HepG2 (cell line): ENCODE measurements around the gene CTSZ. TPM values are rescaled to one million over a fixed set of nuclear protein-coding genes. Genes with fewer than 3 reads are reported as not detected.

Experiments used
- DZIP1 ChIP-seq: sonication (generic); formaldehyde crosslinking; IDR thresholded peaks from 2 replicates; pipeline ENCODE4 v1.5.0; 2020; ENCODE audit warnings: mild to moderate bottlenecking, missing genetic modification reagents
- HMG20B ChIP-seq: conservative IDR thresholded peaks from 2 replicates; pipeline ENCODE4 v1.6.1; 2016; ENCODE audit warnings: missing genetic modification reagents, missing compliant biosample characterization
- HMGXB3 ChIP-seq: sonication (generic); formaldehyde crosslinking; IDR thresholded peaks from 2 replicates; pipeline ENCODE4 v1.4.0; 2020; ENCODE audit warnings: missing genetic modification reagents, borderline replicate concordance
- KDM5B ChIP-seq: sonication (generic); formaldehyde crosslinking; IDR thresholded peaks from 2 replicates; pipeline ENCODE4 v1.4.0; 2020; ENCODE audit warnings: missing genetic modification reagents, mild to moderate bottlenecking, borderline replicate concordance
- KMT2B ChIP-seq: IDR thresholded peaks from 2 replicates; pipeline ENCODE4 v1.6.1; 2016; ENCODE audit warnings: missing genetic modification reagents, missing compliant biosample characterization
- MAFF ChIP-seq: IDR thresholded peaks from 2 replicates; pipeline ENCODE4 v1.6.1; 2011; ENCODE audit warnings: low read depth, low read length, improper control_type of control experiment
- MEIS1 ChIP-seq: sonication (generic); formaldehyde crosslinking; IDR thresholded peaks from 2 replicates; pipeline ENCODE4 v1.9.0; 2021; ENCODE audit warnings: mild to moderate bottlenecking, missing genetic modification reagents, moderate library complexity, borderline replicate concordance
- MIXL1 ChIP-seq: IDR thresholded peaks from 2 replicates; pipeline ENCODE4 v1.6.1; 2016
- MXD4 ChIP-seq: IDR thresholded peaks from 2 replicates; pipeline ENCODE4 v1.6.1; 2016; ENCODE audit warnings: mild to moderate bottlenecking, missing biosample characterization, missing genetic modification reagents
- PCBP2 ChIP-seq: fragments of 200-400 bp; formaldehyde crosslinking; optimal IDR thresholded peaks from 2 replicates; pipeline ENCODE3; 2018; ENCODE audit warnings: low read length, low read depth; ENCODE audit not compliant: poor library complexity, severe bottlenecking
- SMYD3 ChIP-seq: sonication (generic); formaldehyde crosslinking; IDR thresholded peaks from 2 replicates; pipeline ENCODE4 v1.8.1; 2023; ENCODE audit warnings: mild to moderate bottlenecking, missing genetic modification reagents
- TEF ChIP-seq: sonication (generic); formaldehyde crosslinking; IDR thresholded peaks from 2 replicates; pipeline ENCODE4 v1.5.0; 2020; ENCODE audit warnings: missing genetic modification reagents
- U2AF1 ChIP-seq: fragments of 200-400 bp; formaldehyde crosslinking; optimal IDR thresholded peaks from 2 replicates; pipeline ENCODE3; 2017; ENCODE audit warnings: mild to moderate bottlenecking, low read depth, low read length
- ZBTB14 ChIP-seq: sonication (generic); formaldehyde crosslinking; IDR thresholded peaks from 2 replicates; pipeline ENCODE4 v1.4.0; 2020; ENCODE audit warnings: missing genetic modification reagents
- ZFAT ChIP-seq: sonication (generic); formaldehyde crosslinking; conservative IDR thresholded peaks from 2 replicates; pipeline ENCODE4 v1.8.1; 2023; ENCODE audit warnings: missing genetic modification reagents, inconsistent platforms
- ZFP36L1 ChIP-seq: sonication (generic); formaldehyde crosslinking; IDR thresholded peaks from 2 replicates; pipeline ENCODE4 v1.8.0; 2022; ENCODE audit warnings: mild to moderate bottlenecking, missing genetic modification reagents, moderate library complexity
- ZNF276 ChIP-seq: sonication (generic); formaldehyde crosslinking; IDR thresholded peaks from 2 replicates; pipeline ENCODE4 v1.4.0; 2020; ENCODE audit warnings: mild to moderate bottlenecking, low read depth, missing genetic modification reagents
- ZNF34 ChIP-seq: sonication (generic); formaldehyde crosslinking; IDR thresholded peaks from 2 replicates; pipeline ENCODE4 v1.4.0; 2020; ENCODE audit warnings: mild to moderate bottlenecking, missing genetic modification reagents, borderline replicate concordance
- ZNF615 ChIP-seq: sonication (generic); formaldehyde crosslinking; IDR thresholded peaks from 2 replicates; pipeline ENCODE4 v1.5.0; 2020; ENCODE audit warnings: mild to moderate bottlenecking, missing genetic modification reagents, borderline replicate concordance
- polyA plus RNA-seq, 8 experiments: library from polyadenylated mRNA; depleted of rRNA in 3 of 8; stranded (reverse) in 7 of 8; unstranded in 1 of 8; fragments of >200 nt; fragmentation: Illumina TruSeq in 4 of 8; extraction: Trizol in 4 of 8; gene quantifications; 2 replicates each; pipeline versions ENCODE4 v1.2.1 to v1.2.3, GENCODE V29; 2011 to 2016; ENCODE audit warnings: low read depth in 4 of 8, missing spikeins in 1 of 8, mixed read lengths in 1 of 8; ENCODE audit not compliant: insufficient read depth in 1 of 8
- total RNA-seq, 5 experiments: library from RNA; depleted of rRNA; stranded (reverse); fragments of >200 nt; fragmentation: Illumina TruSeq; extraction: Trizol; gene quantifications; 2 replicates each; pipeline ENCODE4 v1.2.3, GENCODE V29; 2016; ENCODE audit warnings: low read depth in 1 of 5

Gene CTSZ
- total and polyA plus RNA-seq, 2 of the 13 experiments (the other 11 are each of a cell fraction or from before 2014, with no cell fraction given), result 0.33 TPM; not detected in 1

GRCh38 chr20:59017493-59018231 lies 10.6 kb upstream of the CTSZ start (continued):
- TF ChIP-seq ZNF34 (CRISPR knock-in tag), result no peak
- TF ChIP-seq U2AF1, result peak; percentile 55
- 0 out of 2 replicates have a peak, but pooled peaks have one; percentile 57 for TF ChIP-seq DZIP1 (CRISPR knock-in tag)
- no peak for TF ChIP-seq ZNF276
- TF ChIP-seq MIXL1 (CRISPR knock-in tag), result no peak
- TF ChIP-seq KMT2B, result no peak
- no peak for TF ChIP-seq TEF (CRISPR knock-in tag)
- no peak for TF ChIP-seq ZFAT (CRISPR knock-in tag)
- TF ChIP-seq MAFF, result no peak
- TF ChIP-seq ZFP36L1 (CRISPR knock-in tag), result no peak
- TF ChIP-seq KDM5B (CRISPR knock-in tag), result peak; percentile 67; the same call in 1 of the 2 replicates
- TF ChIP-seq MEIS1 (CRISPR knock-in tag), result no peak
- TF ChIP-seq HMGXB3 (CRISPR knock-in tag), result no peak
- no peak for TF ChIP-seq SMYD3
- no peak for TF ChIP-seq PCBP2
- no peak for TF ChIP-seq HMG20B
- no peak for TF ChIP-seq MXD4 (CRISPR knock-in tag)
- TF ChIP-seq ZBTB14, result no peak
- no peak for TF ChIP-seq ZNF615 (CRISPR knock-in tag)
